ENCODE data around the gene CTNS.

CTNS gene

DNA sequence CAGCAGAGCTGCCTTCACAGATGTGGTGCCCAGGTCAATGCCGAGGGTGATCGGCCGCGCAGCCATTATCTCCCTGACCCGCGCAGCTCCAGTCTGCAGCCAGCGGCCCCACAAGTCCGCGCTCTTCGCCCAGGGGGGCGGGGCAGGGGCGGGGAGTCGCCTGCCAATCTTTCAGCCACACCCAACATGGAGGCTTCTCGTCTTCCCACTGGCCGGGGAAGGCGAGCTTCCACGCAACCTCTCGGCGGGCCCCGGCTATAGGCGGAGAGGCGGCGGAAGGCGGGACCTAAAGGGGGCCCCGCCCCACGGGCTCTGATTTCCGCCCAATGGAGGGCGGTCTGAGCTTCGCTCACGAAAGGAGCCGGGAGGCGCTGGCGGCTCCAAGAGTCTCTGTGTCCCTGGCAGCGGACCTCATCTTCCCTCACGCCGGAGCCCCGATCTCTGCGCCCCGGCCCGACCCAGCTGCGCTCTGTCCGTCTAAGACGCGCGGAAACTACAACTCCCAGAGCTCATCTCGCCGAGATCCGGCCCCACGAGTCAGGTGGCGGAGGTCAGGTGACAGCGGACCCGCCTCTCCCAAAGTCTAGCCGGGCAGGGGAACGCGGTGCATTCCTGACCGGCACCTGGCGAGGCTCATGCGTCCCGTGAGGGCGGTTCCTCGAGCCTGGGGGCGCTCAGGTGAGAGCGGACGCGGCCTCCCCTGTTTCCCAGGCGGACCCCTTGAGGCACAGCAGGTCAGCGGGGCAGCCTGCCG lies at the start of gene CTNS, which contains the start of gene SHPK:
CTNS (plus strand) TSS at position 607 of the 754 bp plus-strand sequence. CDS start 3,447 bp downstream, outside the sequence.
SHPK (minus strand) TSS at position 97 of the 754 bp plus-strand sequence; CDS start at position 66, 31 bp downstream.
- peak; percentile 83 to 90 for DNase-seq (ENCODE audit: low read depth in 2 of 2, low spot score in 1 of 2)

- DNase-seq (ENCODE audit: low read depth in 2 of 2, low spot score in 1 of 2) = no peak
These were observed 46.8 kb upstream of the CTNS start for GRCh38 chr17:3589784-3590183.

DNA sequence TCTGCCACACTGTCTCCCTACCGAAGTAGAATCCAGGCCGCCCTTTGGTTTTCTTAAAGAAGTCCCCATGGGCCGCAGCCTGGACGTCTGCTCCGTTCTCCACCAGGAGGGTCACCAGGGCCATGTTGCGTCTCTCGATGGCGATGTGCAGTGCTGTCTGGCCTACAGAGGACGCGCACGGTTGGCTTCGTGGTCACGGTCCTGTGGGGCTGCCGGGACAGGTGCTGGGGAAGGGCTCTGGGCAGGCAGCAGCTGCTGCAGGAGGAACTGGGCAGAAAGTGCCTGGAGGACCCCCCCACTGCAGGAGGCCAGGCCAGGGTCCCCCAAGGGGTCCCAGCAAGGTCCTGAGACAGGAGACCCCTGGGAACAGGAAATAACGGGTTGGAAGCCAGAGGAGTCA lies 46.3 kb upstream of the CTNS start:
- DNase-seq (ENCODE audit: low read depth in 2 of 2, low spot score in 1 of 2) = no peak

GRCh38 chr17:3590768-3591167 lies 45.8 kb upstream of the CTNS start:
- DNase-seq (ENCODE audit: low read depth in 2 of 2, low spot score in 1 of 2) = no peak

DNA sequence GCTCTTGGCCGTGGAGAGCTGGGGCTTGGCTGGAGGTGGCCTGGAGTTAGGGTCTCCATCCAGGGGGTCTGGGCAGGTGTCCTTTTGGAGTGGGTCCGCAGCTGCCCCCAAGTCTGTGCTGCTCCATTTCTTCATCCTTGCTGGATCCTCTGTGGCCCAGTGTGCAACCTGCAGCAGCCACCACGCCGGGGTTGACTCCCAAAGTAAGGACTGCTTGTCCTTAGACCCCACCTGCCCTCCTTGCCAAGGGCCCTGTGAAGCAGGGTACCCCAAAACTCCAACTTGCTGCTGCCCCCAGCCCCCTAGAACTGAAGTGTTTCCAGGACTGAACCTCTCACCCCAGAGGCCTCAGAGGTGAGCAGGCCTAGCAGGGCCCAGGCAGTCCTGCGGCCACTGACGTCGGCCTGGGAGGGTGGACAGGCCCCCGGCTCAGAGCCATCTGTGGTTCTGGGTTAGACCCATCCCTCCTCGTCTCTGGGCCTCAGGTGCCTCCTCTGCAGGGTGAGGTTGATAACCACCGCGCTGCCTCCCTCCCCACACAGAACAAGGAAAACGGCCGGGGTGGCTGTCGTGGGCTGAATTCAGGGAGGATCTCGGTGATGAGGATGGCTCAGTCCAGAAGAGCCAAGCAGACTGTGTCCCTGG lies 44.2 kb upstream of the CTNS start:
- no peak for DNase-seq (ENCODE audit: low read depth in 2 of 2, low spot score in 1 of 2)

DNA sequence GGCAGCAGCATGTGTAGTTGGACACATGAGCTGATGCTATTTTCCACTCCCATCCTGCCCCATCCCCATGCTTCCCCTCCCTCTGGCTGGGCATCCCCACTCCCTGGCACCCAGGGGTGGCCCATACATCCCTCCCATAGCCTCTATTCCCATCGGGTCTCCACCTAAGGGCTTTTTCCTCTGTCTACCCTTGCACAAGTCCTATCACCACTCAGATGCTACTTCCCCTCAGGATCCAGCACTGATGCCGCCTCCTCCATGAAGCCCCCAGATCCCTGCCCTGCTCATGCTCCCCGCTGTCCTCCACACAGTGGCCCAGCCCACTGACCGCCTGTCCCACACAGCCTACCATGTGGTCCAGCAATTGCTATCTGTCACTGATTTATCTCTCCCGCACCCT lies 43.2 kb upstream of the CTNS start:
- no peak for DNase-seq (ENCODE audit: low read depth in 2 of 2, low spot score in 1 of 2)

- DNase-seq (ENCODE audit: low read depth in 2 of 2, low spot score in 1 of 2) = no peak
These were observed 42.3 kb upstream of the CTNS start for GRCh38 chr17:3594051-3594800.

GRCh38 chr17:3594976-3595375 lies 41.6 kb upstream of the CTNS start:
- DNase-seq (ENCODE audit: low read depth in 2 of 2, low spot score in 1 of 2) = no peak

- no peak for DNase-seq (ENCODE audit: low read depth in 2 of 2, low spot score in 1 of 2)
These were observed 39.6 kb upstream of the CTNS start for GRCh38 chr17:3596804-3597464.

GRCh38 chr17:3598078-3598477 lies 38.5 kb upstream of the CTNS start:
- DNase-seq (ENCODE audit: low read depth in 2 of 2, low spot score in 1 of 2) = no peak

DNA sequence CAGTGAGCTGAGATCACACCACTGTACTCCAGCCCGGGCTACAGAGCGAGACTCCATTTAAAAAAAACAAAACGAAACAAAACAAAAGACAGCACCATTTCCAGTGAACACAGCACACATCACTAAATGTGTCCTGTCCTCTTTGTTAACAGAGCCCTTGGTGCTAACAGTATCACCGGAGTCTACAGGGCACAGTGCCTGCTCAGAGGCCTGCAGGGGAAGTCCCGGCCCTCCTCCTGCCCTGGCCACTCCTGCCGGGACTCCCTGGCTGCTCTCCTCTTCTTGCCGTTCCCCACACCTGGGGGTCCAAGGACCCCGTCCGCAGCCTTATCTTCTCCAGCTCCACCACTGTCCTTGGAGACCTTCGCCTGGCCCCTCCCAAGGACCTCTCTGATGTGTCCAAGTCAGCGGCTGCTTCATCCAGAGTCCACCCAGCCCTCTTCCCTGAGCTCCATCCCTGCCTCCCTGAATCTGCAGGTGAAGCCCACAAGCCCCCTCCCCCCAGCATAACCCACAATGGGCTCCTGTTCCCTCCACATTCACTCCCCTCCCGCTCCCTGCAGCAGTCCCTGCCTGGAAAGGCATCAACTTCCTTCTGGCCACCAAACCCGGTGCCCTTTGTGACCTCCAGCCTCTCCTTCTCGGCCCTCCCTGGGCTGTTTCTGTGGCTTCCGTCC lies 35.9 kb upstream of the CTNS start:
- DNase-seq (ENCODE audit: low read depth in 2 of 2, low spot score in 1 of 2) = no peak

DNA sequence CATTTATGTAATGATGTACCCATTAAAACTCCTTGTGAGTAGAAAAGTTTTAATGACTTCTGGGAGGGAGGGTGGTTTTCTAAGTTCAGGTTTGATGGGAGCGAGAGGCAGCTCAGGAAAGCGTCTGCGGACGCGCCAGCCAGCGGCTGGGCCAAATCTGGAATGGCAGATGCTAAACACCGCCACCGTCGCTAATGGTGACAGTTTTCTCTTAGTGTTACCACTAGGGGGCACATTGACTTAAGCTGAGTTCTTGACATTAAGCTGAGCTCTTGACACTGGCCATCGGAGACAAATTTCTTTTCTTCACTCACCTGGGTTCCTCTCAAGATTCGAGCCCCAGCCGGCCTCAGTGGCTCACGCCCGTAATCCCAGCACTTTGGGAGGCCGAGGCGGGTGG lies 34.1 kb upstream of the CTNS start:
- DNase-seq (ENCODE audit: low read depth in 2 of 2, low spot score in 1 of 2) = no peak

DNA sequence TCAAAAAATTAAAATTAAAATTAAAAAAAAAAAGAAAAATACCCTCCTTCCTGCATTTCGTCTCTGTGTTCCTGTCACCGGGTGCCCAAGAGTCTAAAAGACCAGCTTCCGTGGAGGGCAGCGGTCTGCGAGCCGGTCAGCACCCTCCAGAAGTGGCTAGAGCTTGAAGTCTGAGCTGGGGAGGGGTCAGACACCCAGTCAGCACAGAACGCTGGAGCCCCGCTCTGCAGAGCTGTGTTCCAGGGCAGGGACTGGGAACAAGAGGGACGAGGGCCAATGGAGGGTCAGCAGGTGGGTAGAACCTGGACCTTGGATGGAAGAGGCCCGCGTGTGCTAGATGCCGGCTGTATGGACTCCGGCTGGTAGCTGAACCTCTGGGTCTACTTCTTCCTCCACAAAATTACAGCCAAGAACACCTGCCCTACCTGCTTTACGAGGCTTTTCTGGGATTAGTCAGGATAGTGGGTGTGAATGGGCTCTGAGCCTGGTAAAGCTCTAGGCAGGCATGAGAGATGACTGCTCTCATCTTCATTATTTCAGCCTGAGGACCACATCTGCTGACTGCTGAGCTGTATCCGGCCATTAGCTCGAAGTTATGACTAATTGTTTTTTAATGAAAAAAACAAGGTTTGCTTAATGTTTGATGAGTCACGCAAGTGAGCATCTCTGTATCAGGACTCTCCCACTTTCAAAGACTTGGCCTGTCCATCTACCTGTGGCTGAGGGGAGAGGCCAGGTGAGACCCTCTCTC lies 33.3 kb upstream of the CTNS start:
- no peak for DNase-seq (ENCODE audit: low read depth in 2 of 2, low spot score in 1 of 2)

DNA sequence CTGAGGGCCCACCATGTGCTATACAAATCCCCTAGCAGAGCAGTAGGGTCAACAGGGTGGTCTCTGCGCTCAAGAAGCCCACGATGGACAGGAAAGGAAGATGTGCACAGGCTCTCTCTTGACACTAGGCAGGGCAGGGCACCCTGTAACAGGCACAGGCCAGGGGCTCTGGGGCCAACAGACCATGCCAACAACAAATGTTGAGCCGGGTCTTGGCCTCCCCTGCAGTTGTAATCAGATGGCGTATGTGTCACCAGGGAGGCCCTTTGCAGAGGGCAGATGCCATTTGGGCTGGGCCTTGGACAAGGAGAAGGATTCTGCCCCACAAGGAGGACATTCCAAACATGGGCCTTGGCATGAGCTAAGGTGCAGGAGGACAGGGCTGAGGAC lies 32.7 kb upstream of the CTNS start:
- no peak for DNase-seq (ENCODE audit: low read depth in 2 of 2, low spot score in 1 of 2)

- DNase-seq (ENCODE audit: low read depth in 2 of 2, low spot score in 1 of 2) = no peak
These were observed 26.9 kb upstream of the CTNS start for GRCh38 chr17:3609689-3610088.

DNA sequence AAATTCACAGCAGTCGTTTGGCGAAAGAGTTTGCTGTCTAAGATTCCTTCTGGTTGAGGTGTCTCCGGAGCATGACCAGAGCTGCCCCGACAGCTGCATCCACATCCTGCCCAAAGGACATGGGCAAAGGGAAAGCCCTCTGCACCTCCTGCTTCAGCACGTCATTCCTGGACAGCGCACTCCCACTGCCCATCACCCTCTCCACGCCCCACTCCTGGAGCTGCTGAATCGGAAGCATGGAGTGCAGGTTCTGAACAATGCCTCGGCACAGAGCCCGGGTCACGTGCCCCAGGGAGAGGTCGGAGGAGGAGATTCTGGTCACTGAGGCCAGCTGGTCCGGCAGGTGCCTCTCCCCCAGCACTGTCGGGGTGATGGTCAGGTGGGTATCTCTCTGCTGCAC lies 26.0 kb upstream of the CTNS start:
- DNase-seq (ENCODE audit: low read depth in 2 of 2, low spot score in 1 of 2) = no peak

DNA sequence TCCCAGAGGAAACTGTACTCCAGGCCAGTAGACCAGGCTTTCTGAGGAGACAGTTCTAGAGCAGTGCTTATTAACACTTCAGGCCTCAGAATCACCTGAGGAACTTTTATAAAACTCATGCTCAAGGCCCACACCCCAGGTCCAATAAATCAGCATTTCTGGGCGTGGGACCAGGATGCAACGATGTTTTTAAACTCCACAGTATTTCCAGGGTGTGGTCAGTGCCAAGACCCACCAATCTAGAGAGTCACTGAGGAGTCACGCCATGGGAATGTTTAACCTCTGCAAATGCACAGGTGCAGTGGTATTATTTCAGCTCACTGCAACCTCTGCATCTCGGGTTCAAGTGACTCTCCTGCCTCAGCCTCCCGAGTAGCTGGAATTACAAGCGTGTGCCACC lies 23.4 kb upstream of the CTNS start:
- DNase-seq (ENCODE audit: low read depth in 2 of 2, low spot score in 1 of 2) = no peak

DNA sequence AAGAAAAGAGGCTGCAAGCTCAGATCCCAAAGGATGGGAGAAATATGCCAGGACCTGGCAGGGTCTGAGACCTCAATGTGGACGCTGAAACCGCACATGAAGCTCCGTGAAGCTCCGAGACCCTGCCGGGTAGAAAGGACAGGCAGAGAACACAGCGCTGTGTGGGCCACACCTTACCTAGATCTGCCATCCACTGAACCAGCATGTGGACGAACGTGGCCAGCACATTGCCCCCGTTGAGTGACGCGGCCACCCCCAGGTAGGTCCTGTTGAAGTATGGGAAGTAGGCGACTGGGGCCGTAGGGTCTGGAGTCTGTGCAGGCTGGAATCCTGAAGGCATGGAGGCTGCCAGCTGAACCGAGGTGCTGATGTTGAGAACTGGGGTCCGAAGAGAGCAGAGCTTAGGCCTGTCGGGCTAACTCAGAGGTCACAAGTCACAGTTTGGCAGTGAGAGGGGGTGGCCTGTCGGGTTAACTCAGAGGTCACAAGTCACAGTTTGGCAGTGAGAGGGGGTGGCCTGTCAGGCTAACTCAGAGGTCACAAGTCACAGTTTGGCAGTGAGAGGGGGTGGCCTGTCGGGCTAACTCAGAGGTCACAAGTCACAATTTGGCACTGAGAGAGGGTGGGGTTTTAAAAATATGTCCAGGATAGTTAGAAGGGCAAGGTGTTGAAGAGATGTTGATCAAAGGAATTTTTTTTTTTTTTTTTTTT lies 21.2 kb upstream of the CTNS start:
- no peak for DNase-seq (ENCODE audit: low read depth in 2 of 2, low spot score in 1 of 2)

- DNase-seq (ENCODE audit: low read depth in 2 of 2, low spot score in 1 of 2) = no peak
These were observed 15.3 kb upstream of the CTNS start for GRCh38 chr17:3621146-3621720.

All from stimulated activated CD8-positive, alpha-beta memory T cell treated with anti-CD3 and anti-CD28 coated beads, Interleukin-4, amount 100 ng/mL, for 4 hours (primary cell).